ENCODE results near the gene HIRIP3.

- TF ChIP-seq CTCF (IDR thresholded peaks at IDR 0.05) (no peak), POLR2A (IDR thresholded peaks at IDR 0.05) (no peak)
Measured at GRCh38 chr16:30011714-30012504, 16.5 kb upstream of the HIRIP3 start.

Data from right lobe of liver (tissue), 4 donors.